DND-41 (cell line): Measurements from ENCODE around the gene FHOD3.

ENCODE experiments used
- ATAC-seq: fragments of 200-7000 bp; cut with Tn5 transposase; 3 replicates; pipeline ENCODE4 v1.9.1; 2021; ENCODE audit warnings: low read depth; ENCODE audit not compliant: insufficient read depth
- DNase-seq: peaks from one replicate; pipeline ENCODE4 v3.0.0-alpha.2; 2020
- H2AFZ ChIP-seq: 2 replicates; pipeline ENCODE4 v1.6.0; 2012; ENCODE audit warnings: low read depth, low read length
- H3K27ac ChIP-seq: 2 replicates; pipeline ENCODE4 v1.5.1; 2012; ENCODE audit warnings: low read length, inconsistent platforms
- H3K27me3 ChIP-seq: fragments of 200-600 bp; sonication (generic); 2 replicates; pipeline ENCODE4 v1.6.0; 2012; ENCODE audit warnings: low read length, mild to moderate bottlenecking, inconsistent platforms; ENCODE audit not compliant: insufficient read depth, poor library complexity
- H3K36me3 ChIP-seq: 2 replicates; pipeline ENCODE4 v1.5.1; 2012; ENCODE audit warnings: low read length, inconsistent platforms; ENCODE audit not compliant: insufficient read depth
- H3K4me1 ChIP-seq: 2 replicates; pipeline ENCODE4 v1.5.1; 2012; ENCODE audit warnings: mild to moderate bottlenecking, low read length; ENCODE audit not compliant: insufficient read depth
- H3K4me2 ChIP-seq: 2 replicates; pipeline ENCODE4 v1.6.0; 2012; ENCODE audit warnings: mild to moderate bottlenecking, moderate library complexity, low read length, inconsistent platforms; ENCODE audit not compliant: insufficient read depth
- H3K4me3 ChIP-seq, 2 experiments: fragments of 200-600 bp in 1 of 2; shearing (Covaris generic) in 1 of 2; 2 replicates each; pipeline ENCODE4 v1.5.1; 2012 to 2016; ENCODE audit warnings: inconsistent platforms in 2 of 2, low read length in 2 of 2, mild to moderate bottlenecking in 2 of 2, low read depth in 1 of 2, moderate library complexity in 1 of 2
- H3K79me2 ChIP-seq: 2 replicates; pipeline ENCODE4 v1.6.0; 2012; ENCODE audit warnings: low read length, inconsistent platforms; ENCODE audit not compliant: insufficient read depth
- H3K9ac ChIP-seq: 2 replicates; pipeline ENCODE4 v1.6.0; 2012; ENCODE audit warnings: low read depth, mild to moderate bottlenecking, inconsistent platforms, low read length, moderate library complexity
- H3K9me3 ChIP-seq: 2 replicates; pipeline ENCODE4 v1.5.1; 2012; ENCODE audit warnings: low read length, moderate library complexity, mild to moderate bottlenecking, inconsistent platforms; ENCODE audit not compliant: insufficient read depth, severe bottlenecking
- H4K20me1 ChIP-seq: 2 replicates; pipeline ENCODE4 v1.6.0; 2012; ENCODE audit warnings: low read length; ENCODE audit not compliant: insufficient read depth
- CTCF ChIP-seq: IDR thresholded peaks from 2 replicates; pipeline ENCODE4 v1.5.1; 2012; ENCODE audit warnings: borderline replicate concordance, low read length, moderate library complexity, mild to moderate bottlenecking; ENCODE audit not compliant: poor library complexity, severe bottlenecking; ENCODE audit errors: extremely low read depth
- EZH2 ChIP-seq: IDR thresholded peaks from 3 replicates; pipeline ENCODE4 v1.6.1; 2012; ENCODE audit warnings: borderline replicate concordance, low read depth, mild to moderate bottlenecking, moderate library complexity, low read length, inconsistent platforms; ENCODE audit not compliant: severe bottlenecking

FHOD3 gene

DNA sequence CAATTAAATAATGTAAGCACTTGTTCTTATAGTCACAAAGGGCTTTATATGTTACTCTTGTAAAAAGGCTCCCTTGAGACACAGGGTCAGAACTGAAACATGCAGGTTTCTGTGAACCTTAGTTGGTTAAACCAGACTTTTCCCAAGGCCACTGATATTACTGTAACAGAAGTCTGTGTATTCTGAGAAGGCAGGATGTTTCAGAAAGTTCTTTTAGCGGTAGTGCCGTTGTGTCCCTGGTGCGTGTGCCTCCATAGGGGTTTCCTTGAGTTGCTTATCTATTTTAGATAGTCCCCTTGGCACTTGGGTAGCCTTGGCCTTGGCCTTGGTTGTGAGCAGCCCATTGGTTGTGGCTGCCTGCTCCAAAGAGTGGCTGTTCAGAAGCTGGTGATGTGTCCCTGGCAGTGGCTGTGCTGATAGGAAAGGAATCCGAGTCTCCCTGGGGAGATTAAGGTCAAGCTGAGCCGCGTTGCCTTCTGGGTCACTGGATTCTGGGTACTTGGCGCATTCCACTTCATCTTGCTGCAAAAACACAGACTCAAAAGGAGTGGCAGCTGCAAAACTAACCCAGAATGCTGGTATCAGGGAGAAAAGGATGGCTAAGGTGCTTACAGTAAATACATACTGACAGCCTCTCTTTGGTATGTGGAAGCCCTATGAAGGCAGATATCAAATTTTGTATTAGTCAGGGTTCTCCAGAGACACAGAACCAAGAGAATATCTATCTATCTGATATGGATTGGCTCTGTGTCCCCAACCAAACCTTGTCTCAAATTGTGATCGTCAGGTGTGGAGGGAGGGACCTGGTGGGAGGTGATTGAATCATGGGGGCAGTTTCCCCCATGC is 69.7 kb downstream of the FHOD3 start:
- no peak overlapping the region for H3K9ac ChIP-seq
- H3K4me2 ChIP-seq, result no peak overlapping the region
- H2AFZ ChIP-seq, result no peak overlapping the region
- no peaks in the 10 kb centered on the region for H4K20me1 ChIP-seq
- H3K4me3 ChIP-seq, result no peak overlapping the region
- H3K27ac ChIP-seq, result no peak overlapping the region
- ATAC-seq, result no peak
- no peaks in the 10 kb centered on the region for H3K79me2 ChIP-seq
- H3K4me1 ChIP-seq, result no peaks in the 10 kb centered on the region
- TF ChIP-seq CTCF, result no peak
- no peak for TF ChIP-seq EZH2
- no peaks in the 10 kb centered on the region for H3K36me3 ChIP-seq
- no peak for DNase-seq
- H3K27me3 ChIP-seq, result peaks cover 3% of the 10 kb centered on the region
- H3K9me3 ChIP-seq, result no peaks in the 10 kb centered on the region

GRCh38 chr18:36368889-36369288 is 71.4 kb downstream of the FHOD3 start:
- no peak overlapping the region for H3K9ac ChIP-seq
- peaks cover 15% of the 10 kb centered on the region for H3K27me3 ChIP-seq
- DNase-seq, result no peak
- no peaks in the 10 kb centered on the region for H4K20me1 ChIP-seq
- no peak for ATAC-seq
- H2AFZ ChIP-seq, result no peak overlapping the region
- H3K9me3 ChIP-seq, result no peaks in the 10 kb centered on the region
- H3K4me1 ChIP-seq, result no peaks in the 10 kb centered on the region
- TF ChIP-seq CTCF (no peak), EZH2 (no peak)
- H3K4me2 ChIP-seq, result no peak overlapping the region
- H3K79me2 ChIP-seq, result no peaks in the 10 kb centered on the region
- no peak overlapping the region for H3K27ac ChIP-seq
- H3K4me3 ChIP-seq, result no peak overlapping the region
- H3K36me3 ChIP-seq, result no peaks in the 10 kb centered on the region

GRCh38 chr18:36372903-36373311 is 75.4 kb downstream of the FHOD3 start:
- H3K9ac ChIP-seq, result no peak overlapping the region
- TF ChIP-seq CTCF, result no peak
- TF ChIP-seq EZH2, result no peak
- no peak overlapping the region for H3K4me2 ChIP-seq
- H2AFZ ChIP-seq, result no peak overlapping the region
- H3K4me1 ChIP-seq, result no peaks in the 10 kb centered on the region
- H3K79me2 ChIP-seq, result no peaks in the 10 kb centered on the region
- no peak overlapping the region for H3K27ac ChIP-seq
- DNase-seq (no peak), ATAC-seq (no peak)
- H3K9me3 ChIP-seq, result no peaks in the 10 kb centered on the region
- H4K20me1 ChIP-seq, result no peaks in the 10 kb centered on the region
- H3K27me3 ChIP-seq, result peaks cover 16% of the 10 kb centered on the region
- no peaks in the 10 kb centered on the region for H3K36me3 ChIP-seq
- no peak overlapping the region for H3K4me3 ChIP-seq

- no peak overlapping the region for H3K27ac ChIP-seq
- H3K27me3 ChIP-seq, result peaks cover 16% of the 10 kb centered on the region
- DNase-seq (no peak), ATAC-seq (no peak)
- no peaks in the 10 kb centered on the region for H3K36me3 ChIP-seq
- no peak overlapping the region for H3K4me2 ChIP-seq
- no peaks in the 10 kb centered on the region for H3K4me1 ChIP-seq
- no peak overlapping the region for H3K4me3 ChIP-seq
- TF ChIP-seq EZH2, result no peak
- H2AFZ ChIP-seq, result no peak overlapping the region
- H4K20me1 ChIP-seq, result no peaks in the 10 kb centered on the region
- H3K79me2 ChIP-seq, result no peaks in the 10 kb centered on the region
- H3K9me3 ChIP-seq, result no peaks in the 10 kb centered on the region
- H3K9ac ChIP-seq, result no peak overlapping the region
These were observed 76.7 kb downstream of the FHOD3 start for GRCh38 chr18:36374262-36374661.
